Measurements from ENCODE around the gene CDH24. TPM values are rescaled to one million over a fixed set of nuclear protein-coding genes. Genes with fewer than 3 reads are reported as not detected.

The CDH24 gene
- total and polyA plus RNA-seq, 2 of the 13 experiments (the other 11 are each of a cell fraction or from before 2014, with no cell fraction given) = 0.69 to 0.99 TPM

DNA sequence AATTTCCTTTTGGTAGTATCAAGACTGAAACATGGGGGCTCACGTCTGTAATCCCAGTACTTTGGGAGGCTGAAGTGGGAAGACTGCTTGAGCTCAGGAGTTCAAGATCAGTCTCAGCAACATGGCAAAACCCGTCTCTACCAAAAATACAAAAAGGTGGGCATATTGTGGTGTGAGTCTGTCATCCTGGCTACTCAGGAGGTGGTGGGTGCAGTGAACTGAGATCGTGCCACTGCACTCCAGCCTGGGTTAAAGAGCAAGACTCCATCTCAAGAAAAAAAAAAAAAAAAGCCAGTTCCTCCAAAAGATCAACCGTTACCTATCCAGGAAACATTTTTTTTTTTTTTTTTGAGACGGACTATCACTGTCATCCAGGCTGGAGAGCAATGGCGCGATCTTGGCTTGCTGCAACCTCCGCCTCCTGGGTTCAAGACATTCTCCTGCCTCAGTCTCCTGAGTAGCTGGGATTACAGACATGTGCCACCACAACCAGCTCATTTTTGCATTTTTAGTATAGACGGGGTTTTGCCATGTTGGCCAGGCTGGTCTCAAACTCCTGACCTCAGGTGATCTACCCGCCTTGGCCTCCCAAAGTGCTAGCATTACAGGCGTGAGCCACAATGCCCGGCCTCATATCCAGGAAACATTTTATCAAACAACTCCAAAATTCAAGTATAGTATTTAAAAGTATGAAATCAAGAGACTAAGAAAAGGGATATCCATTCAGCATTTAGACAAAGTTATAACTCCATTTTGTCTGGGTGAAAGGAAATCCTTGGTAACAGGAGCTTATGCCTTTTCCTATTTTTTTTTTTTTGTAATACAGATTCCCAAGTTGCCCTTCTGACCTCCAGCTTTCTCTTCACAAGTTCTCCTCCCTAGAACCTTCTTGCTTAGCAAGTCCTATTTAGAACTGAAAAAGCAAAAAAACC is 34.2 kb upstream of the CDH24 start (continued):
- TF ChIP-seq, protein P1, sequence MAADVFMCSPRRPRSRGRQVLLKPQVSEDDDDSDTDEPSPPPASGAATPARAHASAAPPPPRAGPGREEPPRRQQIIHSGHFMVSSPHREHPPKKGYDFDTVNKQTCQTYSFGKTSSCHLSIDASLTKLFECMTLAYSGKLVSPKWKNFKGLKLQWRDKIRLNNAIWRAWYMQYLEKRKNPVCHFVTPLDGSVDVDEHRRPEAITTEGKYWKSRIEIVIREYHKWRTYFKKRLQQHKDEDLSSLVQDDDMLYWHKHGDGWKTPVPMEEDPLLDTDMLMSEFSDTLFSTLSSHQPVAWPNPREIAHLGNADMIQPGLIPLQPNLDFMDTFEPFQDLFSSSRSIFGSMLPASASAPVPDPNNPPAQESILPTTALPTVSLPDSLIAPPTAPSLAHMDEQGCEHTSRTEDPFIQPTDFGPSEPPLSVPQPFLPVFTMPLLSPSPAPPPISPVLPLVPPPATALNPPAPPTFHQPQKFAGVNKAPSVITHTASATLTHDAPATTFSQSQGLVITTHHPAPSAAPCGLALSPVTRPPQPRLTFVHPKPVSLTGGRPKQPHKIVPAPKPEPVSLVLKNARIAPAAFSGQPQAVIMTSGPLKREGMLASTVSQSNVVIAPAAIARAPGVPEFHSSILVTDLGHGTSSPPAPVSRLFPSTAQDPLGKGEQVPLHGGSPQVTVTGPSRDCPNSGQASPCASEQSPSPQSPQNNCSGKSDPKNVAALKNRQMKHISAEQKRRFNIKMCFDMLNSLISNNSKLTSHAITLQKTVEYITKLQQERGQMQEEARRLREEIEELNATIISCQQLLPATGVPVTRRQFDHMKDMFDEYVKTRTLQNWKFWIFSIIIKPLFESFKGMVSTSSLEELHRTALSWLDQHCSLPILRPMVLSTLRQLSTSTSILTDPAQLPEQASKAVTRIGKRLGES (CRISPR knock-in tag; IDR thresholded peaks at IDR 0.05; ENCODE audit: borderline replicate concordance) = no peak
- TF ChIP-seq RBFOX2 (IDR thresholded peaks at IDR 0.05; ENCODE audit: low read depth, low read length) (peak; percentile 52; the same call in 1 of the 2 replicates), SRSF9 (IDR thresholded peaks at IDR 0.05; ENCODE audit: borderline replicate concordance, insufficient read depth, low read depth, low read length, poor library complexity, severe bottlenecking) (no peak), ZNF343 (CRISPR knock-in tag; IDR thresholded peaks at IDR 0.05) (no peak), ZNF615 (CRISPR knock-in tag; IDR thresholded peaks at IDR 0.05; ENCODE audit: borderline replicate concordance) (peak; percentile 45; the same call in 1 of the 2 replicates), ZNF225 (CRISPR knock-in tag; IDR thresholded peaks at IDR 0.05) (no peak), SNAPC2 (CRISPR knock-in tag; IDR thresholded peaks at IDR 0.05) (0 out of 2 replicates have a peak, but pooled peaks have one; percentile 46), PAWR (CRISPR knock-in tag; IDR thresholded peaks at IDR 0.05; ENCODE audit: borderline replicate concordance) (no peak), CAMTA2 (CRISPR knock-in tag; IDR thresholded peaks at IDR 0.05; ENCODE audit: borderline replicate concordance) (no peak)
- TF ChIP-seq, protein P2, sequence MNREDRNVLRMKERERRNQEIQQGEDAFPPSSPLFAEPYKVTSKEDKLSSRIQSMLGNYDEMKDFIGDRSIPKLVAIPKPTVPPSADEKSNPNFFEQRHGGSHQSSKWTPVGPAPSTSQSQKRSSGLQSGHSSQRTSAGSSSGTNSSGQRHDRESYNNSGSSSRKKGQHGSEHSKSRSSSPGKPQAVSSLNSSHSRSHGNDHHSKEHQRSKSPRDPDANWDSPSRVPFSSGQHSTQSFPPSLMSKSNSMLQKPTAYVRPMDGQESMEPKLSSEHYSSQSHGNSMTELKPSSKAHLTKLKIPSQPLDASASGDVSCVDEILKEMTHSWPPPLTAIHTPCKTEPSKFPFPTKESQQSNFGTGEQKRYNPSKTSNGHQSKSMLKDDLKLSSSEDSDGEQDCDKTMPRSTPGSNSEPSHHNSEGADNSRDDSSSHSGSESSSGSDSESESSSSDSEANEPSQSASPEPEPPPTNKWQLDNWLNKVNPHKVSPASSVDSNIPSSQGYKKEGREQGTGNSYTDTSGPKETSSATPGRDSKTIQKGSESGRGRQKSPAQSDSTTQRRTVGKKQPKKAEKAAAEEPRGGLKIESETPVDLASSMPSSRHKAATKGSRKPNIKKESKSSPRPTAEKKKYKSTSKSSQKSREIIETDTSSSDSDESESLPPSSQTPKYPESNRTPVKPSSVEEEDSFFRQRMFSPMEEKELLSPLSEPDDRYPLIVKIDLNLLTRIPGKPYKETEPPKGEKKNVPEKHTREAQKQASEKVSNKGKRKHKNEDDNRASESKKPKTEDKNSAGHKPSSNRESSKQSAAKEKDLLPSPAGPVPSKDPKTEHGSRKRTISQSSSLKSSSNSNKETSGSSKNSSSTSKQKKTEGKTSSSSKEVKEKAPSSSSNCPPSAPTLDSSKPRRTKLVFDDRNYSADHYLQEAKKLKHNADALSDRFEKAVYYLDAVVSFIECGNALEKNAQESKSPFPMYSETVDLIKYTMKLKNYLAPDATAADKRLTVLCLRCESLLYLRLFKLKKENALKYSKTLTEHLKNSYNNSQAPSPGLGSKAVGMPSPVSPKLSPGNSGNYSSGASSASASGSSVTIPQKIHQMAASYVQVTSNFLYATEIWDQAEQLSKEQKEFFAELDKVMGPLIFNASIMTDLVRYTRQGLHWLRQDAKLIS (CRISPR knock-in tag; IDR thresholded peaks at IDR 0.05) = no peak
- TF ChIP-seq, protein P3, sequence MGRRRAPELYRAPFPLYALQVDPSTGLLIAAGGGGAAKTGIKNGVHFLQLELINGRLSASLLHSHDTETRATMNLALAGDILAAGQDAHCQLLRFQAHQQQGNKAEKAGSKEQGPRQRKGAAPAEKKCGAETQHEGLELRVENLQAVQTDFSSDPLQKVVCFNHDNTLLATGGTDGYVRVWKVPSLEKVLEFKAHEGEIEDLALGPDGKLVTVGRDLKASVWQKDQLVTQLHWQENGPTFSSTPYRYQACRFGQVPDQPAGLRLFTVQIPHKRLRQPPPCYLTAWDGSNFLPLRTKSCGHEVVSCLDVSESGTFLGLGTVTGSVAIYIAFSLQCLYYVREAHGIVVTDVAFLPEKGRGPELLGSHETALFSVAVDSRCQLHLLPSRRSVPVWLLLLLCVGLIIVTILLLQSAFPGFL (CRISPR knock-in tag; IDR thresholded peaks at IDR 0.05) = no peak
- TF ChIP-seq, protein P4, sequence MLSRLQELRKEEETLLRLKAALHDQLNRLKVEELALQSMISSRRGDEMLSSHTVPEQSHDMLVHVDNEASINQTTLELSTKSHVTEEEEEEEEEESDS (CRISPR knock-in tag; IDR thresholded peaks at IDR 0.05; ENCODE audit: borderline replicate concordance) = no peak
- TF ChIP-seq, protein P5, sequence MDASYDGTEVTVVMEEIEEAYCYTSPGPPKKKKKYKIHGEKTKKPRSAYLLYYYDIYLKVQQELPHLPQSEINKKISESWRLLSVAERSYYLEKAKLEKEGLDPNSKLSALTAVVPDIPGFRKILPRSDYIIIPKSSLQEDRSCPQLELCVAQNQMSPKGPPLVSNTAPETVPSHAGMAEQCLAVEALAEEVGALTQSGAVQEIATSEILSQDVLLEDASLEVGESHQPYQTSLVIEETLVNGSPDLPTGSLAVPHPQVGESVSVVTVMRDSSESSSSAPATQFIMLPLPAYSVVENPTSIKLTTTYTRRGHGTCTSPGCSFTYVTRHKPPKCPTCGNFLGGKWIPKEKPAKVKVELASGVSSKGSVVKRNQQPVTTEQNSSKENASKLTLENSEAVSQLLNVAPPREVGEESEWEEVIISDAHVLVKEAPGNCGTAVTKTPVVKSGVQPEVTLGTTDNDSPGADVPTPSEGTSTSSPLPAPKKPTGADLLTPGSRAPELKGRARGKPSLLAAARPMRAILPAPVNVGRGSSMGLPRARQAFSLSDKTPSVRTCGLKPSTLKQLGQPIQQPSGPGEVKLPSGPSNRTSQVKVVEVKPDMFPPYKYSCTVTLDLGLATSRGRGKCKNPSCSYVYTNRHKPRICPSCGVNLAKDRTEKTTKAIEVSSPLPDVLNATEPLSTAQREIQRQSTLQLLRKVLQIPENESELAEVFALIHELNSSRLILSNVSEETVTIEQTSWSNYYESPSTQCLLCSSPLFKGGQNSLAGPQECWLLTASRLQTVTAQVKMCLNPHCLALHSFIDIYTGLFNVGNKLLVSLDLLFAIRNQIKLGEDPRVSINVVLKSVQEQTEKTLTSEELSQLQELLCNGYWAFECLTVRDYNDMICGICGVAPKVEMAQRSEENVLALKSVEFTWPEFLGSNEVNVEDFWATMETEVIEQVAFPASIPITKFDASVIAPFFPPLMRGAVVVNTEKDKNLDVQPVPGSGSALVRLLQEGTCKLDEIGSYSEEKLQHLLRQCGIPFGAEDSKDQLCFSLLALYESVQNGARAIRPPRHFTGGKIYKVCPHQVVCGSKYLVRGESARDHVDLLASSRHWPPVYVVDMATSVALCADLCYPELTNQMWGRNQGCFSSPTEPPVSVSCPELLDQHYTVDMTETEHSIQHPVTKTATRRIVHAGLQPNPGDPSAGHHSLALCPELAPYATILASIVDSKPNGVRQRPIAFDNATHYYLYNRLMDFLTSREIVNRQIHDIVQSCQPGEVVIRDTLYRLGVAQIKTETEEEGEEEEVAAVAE (CRISPR knock-in tag; IDR thresholded peaks at IDR 0.05; ENCODE audit: borderline replicate concordance) = no peak
